OCI-LY7 (cell line): ENCODE measurements around the gene TUBA1A.
"Not testable (repeated sequence)": the region's sequence is repeated elsewhere in the genome, so short reads cannot be mapped to it uniquely, and the experiment has no call there.

ENCODE experiments used
- CTCF ChIP-seq: fragments of 200-600 bp; sonication (generic); conservative IDR thresholded peaks from 2 replicates; pipeline ENCODE4 v1.5.1; 2014; ENCODE audit warnings: mild to moderate bottlenecking, antibody characterized with exemption, low read length, moderate library complexity, mixed read lengths
- EZH2phosphoT487 ChIP-seq: fragments of 200-600 bp; sonication (generic); IDR thresholded peaks from 2 replicates; pipeline ENCODE4 v1.6.1; 2018; ENCODE audit warnings: low read depth, borderline replicate concordance, mild to moderate bottlenecking, mixed run types, antibody characterized with exemption, low read length, moderate library complexity, mixed read lengths

- TF ChIP-seq CTCF, EZH2phosphoT487: not testable (repeated sequence)
Measured at GRCh38 chr12:49210703-49211102, 21.8 kb upstream of the TUBA1A start.
